DMS53 (cell line): ENCODE measurements around the gene SLC9A4.

Source experiments
- DNase-seq: peaks from one replicate; lab custom pipeline; 2025; lab: John Stamatoyannopoulos, UW

SLC9A4 gene

GRCh38 chr2:102455061-102455670, 17.9 kb upstream of the SLC9A4 start:
- DNase-seq: no peak

DNA sequence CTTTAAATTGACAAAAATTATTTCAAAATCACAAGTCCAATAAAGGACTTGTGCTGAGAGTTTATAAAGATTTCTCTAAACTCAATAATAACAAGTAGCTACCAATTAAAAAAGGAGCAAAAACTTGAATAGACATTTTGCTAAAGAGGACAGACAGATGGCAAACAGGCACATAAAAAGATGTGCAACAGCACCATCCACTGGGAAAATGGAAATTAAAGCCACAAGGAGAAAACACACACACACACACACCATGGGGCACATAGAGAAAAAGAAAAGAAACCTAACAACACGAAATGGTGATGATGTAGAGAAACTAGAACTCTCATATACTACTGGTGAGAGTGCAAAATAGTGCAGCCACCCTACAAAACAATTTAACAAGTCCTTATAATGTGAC, 12.6 kb upstream of the SLC9A4 start:
- DNase-seq: peak; percentile 16

GRCh38 chr2:102461188-102461587, 11.8 kb upstream of the SLC9A4 start:
- DNase-seq: no peak

GRCh38 chr2:102463160-102463559, 9.9 kb upstream of the SLC9A4 start:
- peak; percentile 61 for DNase-seq

GRCh38 chr2:102470168-102470567, 2.9 kb upstream of the SLC9A4 start:
- DNase-seq: no peak

GRCh38 chr2:102473631-102474030, 605 bp downstream of the SLC9A4 start:
- no peak for DNase-seq

- DNase-seq: no peak
Measured at GRCh38 chr2:102474785-102475184, 1.8 kb downstream of the SLC9A4 start.

GRCh38 chr2:102478686-102479470, 5.9 kb downstream of the SLC9A4 start:
- DNase-seq: no peak

GRCh38 chr2:102480285-102481195, 7.5 kb downstream of the SLC9A4 start:
- no peak for DNase-seq

DNA sequence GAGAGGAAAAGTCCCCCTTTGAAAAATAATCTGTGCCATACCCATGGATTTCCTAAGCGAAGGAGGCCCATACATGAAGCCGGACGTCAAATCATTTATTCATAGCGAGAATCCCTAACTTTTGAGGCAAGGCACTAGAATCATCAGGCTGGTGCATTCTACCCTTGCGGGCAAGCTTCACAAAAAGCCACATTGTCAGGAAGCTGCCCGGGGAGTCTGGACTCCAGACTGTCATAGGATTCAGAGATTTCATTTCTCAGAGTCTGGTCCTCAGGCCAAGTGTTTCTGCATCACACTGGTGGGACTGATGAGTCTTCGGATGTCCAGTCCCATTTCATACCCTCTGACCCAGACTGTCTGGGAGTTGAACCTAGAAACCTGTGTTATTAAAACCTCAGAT, 8.9 kb downstream of the SLC9A4 start:
- no peak for DNase-seq

GRCh38 chr2:102483086-102483485, 10.1 kb downstream of the SLC9A4 start:
- no peak for DNase-seq

GRCh38 chr2:102484310-102485061, 11.5 kb downstream of the SLC9A4 start:
- DNase-seq: no peak

GRCh38 chr2:102485147-102485785, 12.2 kb downstream of the SLC9A4 start:
- no peak for DNase-seq

GRCh38 chr2:102486941-102487702, 14.1 kb downstream of the SLC9A4 start:
- DNase-seq: no peak

DNA sequence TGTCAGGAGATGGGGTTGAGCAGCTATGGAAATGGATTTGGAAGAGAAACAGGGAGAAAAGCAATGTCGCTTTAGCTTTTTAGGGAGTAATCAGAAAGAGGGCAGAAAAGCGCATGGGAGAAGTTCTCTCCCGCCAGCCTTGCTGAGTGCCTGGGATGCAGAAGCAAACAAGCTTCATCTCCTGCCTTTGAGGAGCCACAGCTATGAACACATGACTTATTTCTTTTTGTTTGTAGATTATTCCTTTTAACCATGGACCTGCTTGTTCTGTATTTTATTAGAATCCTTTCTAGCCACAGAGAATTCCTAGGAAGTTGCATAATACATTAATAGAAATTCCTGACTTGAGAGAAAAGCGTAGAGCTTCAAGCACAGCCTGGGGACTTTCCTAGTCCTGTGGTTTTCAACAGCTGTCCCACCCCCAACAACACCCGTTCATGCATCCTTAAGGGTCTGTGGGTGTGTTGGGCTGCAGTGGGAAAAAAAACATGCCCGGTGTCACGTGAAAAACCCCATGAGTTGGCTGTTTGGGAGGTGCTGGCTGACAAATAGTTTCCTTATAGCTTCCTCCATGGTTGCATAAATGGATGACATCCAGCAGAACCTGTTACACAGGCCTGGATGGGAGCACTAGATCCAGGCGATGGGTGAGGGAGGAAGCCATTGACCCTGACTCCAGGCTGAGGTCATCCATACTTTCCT, 14.9 kb downstream of the SLC9A4 start:
- peak; percentile 65 for DNase-seq

- no peak for DNase-seq
Measured at GRCh38 chr2:102489646-102490045, 16.6 kb downstream of the SLC9A4 start.

DNA sequence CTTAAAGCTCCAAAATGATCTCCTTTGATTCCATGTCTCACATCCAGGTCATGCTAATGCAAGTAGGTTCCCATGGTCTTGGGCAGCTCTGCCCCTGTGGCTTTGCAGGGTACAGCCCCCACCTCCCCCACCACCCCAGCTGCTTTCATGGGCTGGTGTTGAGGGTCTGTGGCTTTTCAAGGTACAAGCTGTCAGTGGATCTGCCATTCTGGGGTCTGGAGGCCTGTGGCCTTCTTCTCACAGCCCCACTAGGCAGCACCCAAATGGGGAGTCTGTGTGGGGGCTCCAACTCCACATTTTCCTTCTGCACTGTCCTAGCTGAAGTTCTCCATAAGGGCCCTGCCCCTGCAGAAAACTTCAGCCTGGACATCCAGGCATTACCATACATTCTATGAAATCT, 19.0 kb downstream of the SLC9A4 start:
- DNase-seq: no peak

- no peak for DNase-seq
Measured at GRCh38 chr2:102494570-102494969, 21.5 kb downstream of the SLC9A4 start.

DNA sequence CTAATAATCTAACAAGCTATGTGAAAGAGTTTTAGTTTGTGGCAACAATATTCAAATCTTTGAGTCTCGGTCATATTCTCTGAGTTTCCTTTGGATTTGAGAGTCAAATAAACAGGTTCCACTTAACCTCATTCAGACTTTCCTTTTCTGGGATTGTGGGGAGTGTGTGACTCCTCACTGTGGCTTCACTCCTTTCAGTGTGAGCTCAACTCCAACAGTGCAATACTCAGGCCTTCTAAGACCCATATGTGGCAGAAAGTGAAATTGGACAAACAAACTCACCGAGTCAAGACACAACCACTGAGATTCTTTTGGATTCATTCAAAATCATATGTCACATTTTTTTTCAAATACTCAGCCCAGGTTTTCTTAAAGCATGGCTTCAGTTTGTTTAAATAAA, 25.4 kb downstream of the SLC9A4 start:
- no peak for DNase-seq

- DNase-seq: no peak
Measured at GRCh38 chr2:102499558-102499957, 26.5 kb downstream of the SLC9A4 start.
